Body of pancreas (tissue), 4 donors: ENCODE results near the gene MED12L.

Source experiments
- POLR2A ChIP-seq, 3 donors: fragments of 450-650 bp; IDR thresholded peaks; one replicate each; pipeline ENCODE4 v1.6.1; 2016; ENCODE audit warnings: antibody characterized with exemption in 3 of 3, mild to moderate bottlenecking in 2 of 3
- TF ChIP-seq, protein P1 (sequence below), 7 experiments: fragments of 450-650 bp in 4 of 7; fragments of 200-600 bp in 3 of 7; sonication (generic) in 3 of 7; IDR thresholded peaks; one replicate each; pipeline ENCODE4 v1.5.1; 2016 to 2019; ENCODE audit warnings: antibody characterized with exemption in 7 of 7

DNA sequence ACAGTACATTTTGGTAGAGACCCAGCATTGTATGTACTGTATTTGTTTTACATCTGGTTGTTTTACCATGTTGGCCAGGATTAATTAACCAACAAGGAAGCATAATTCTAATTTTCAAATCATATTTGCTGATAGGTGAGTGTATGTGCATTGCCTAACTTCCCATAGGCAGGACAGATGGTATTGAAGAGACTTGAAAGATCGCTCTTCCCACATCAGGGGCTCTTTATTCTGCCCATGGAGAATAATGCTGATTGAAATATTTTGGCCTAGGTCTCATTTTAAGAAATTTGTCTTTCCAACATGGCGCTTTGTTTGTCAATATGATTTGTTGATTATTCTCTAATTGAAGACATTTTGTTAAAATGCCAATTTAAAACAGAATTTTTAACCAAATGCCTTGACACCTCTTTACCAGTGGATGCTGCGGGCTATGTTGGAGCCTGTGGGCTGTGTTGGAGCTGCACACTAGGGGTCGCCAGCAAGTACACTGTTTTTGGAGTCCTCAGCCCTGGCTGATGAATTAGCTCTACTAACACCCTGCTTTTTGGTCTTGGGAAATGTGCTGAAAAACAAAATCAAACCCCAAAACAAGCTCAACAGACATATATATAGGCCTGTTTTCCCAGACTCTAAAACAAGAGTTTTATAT lies 293.7 kb downstream of the MED12L start:
- TF ChIP-seq POLR2A (IDR thresholded peaks at IDR 0.05) = no peak
- TF ChIP-seq, protein P1, sequence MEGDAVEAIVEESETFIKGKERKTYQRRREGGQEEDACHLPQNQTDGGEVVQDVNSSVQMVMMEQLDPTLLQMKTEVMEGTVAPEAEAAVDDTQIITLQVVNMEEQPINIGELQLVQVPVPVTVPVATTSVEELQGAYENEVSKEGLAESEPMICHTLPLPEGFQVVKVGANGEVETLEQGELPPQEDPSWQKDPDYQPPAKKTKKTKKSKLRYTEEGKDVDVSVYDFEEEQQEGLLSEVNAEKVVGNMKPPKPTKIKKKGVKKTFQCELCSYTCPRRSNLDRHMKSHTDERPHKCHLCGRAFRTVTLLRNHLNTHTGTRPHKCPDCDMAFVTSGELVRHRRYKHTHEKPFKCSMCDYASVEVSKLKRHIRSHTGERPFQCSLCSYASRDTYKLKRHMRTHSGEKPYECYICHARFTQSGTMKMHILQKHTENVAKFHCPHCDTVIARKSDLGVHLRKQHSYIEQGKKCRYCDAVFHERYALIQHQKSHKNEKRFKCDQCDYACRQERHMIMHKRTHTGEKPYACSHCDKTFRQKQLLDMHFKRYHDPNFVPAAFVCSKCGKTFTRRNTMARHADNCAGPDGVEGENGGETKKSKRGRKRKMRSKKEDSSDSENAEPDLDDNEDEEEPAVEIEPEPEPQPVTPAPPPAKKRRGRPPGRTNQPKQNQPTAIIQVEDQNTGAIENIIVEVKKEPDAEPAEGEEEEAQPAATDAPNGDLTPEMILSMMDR (IDR thresholded peaks at IDR 0.05) = peak in 2 of 7 experiments; percentile 21 to 24
